GM19452 (cell line): ENCODE results near the gene BAIAP2L1.
"Not testable (repeated sequence)": the region's sequence is repeated elsewhere in the genome, so short reads cannot be mapped to it uniquely, and the experiment has no call there.

Experiments used
- ATAC-seq: cut with Tn5 transposase; IDR thresholded peaks from one replicate; pipeline ENCODE4 v1.9.1; 2021; ENCODE audit not compliant: unreplicated experiment

Gene BAIAP2L1

GRCh38 chr7:98399890-98400541 is 874 bp downstream of the BAIAP2L1 start:
- ATAC-seq: no peak

- ATAC-seq: no peak
Measured at GRCh38 chr7:98399462-98399861, 1.4 kb downstream of the BAIAP2L1 start.

GRCh38 chr7:98398567-98399372 is 2.1 kb downstream of the BAIAP2L1 start:
- no peak for ATAC-seq

GRCh38 chr7:98396768-98397167 is 4.1 kb downstream of the BAIAP2L1 start:
- ATAC-seq: no peak

GRCh38 chr7:98395951-98396350 is 4.9 kb downstream of the BAIAP2L1 start:
- ATAC-seq: no peak

GRCh38 chr7:98395481-98395880 is 5.4 kb downstream of the BAIAP2L1 start:
- no peak for ATAC-seq

- no peak for ATAC-seq
Measured at GRCh38 chr7:98394377-98394836, 6.5 kb downstream of the BAIAP2L1 start.

GRCh38 chr7:98387544-98388226 is 13.2 kb downstream of the BAIAP2L1 start:
- ATAC-seq: no peak

- ATAC-seq: no peak
Measured at GRCh38 chr7:98387131-98387530, 13.8 kb downstream of the BAIAP2L1 start.

- ATAC-seq: not testable (repeated sequence)
Measured at GRCh38 chr7:98385532-98385931, 15.4 kb downstream of the BAIAP2L1 start.

- ATAC-seq: no peak
Measured at GRCh38 chr7:98378210-98378819, 22.6 kb downstream of the BAIAP2L1 start.

- no peak for ATAC-seq
Measured at GRCh38 chr7:98376711-98377110, 24.2 kb downstream of the BAIAP2L1 start.

- no peak for ATAC-seq
Measured at GRCh38 chr7:98375664-98376063, 25.2 kb downstream of the BAIAP2L1 start.

- no peak for ATAC-seq
Measured at GRCh38 chr7:98374285-98374680, 26.6 kb downstream of the BAIAP2L1 start.

- ATAC-seq: no peak
Measured at GRCh38 chr7:98372993-98373392, 27.9 kb downstream of the BAIAP2L1 start.

- ATAC-seq: no peak
Measured at GRCh38 chr7:98369726-98370125, 31.2 kb downstream of the BAIAP2L1 start.

- ATAC-seq: no peak
Measured at GRCh38 chr7:98368716-98369115, 32.2 kb downstream of the BAIAP2L1 start.

GRCh38 chr7:98366562-98366938 is 34.3 kb downstream of the BAIAP2L1 start:
- ATAC-seq: no peak

- no peak for ATAC-seq
Measured at GRCh38 chr7:98365863-98366561, 34.9 kb downstream of the BAIAP2L1 start.

GRCh38 chr7:98364220-98364619 is 36.7 kb downstream of the BAIAP2L1 start:
- no peak for ATAC-seq

- ATAC-seq: no peak
Measured at GRCh38 chr7:98362517-98362916, 38.4 kb downstream of the BAIAP2L1 start.
